Measurements from ENCODE around the gene JAZF1.

GRCh38 chr7:28076423-28077200 lies 104.0 kb downstream of the JAZF1 start:
- TF ChIP-seq CTCF (conservative IDR thresholded peaks at IDR 0.05; ENCODE audit: low read depth, low read length) (no peak), EZH2 (IDR thresholded peaks at IDR 0.05; ENCODE audit: borderline replicate concordance, low read depth, low read length, poor library complexity, severe bottlenecking) (no peak)
